DMS 273 treated with DMSO at 0.1 percent for 48 hours (cell line): ENCODE results near the gene MRGPRE.

ENCODE experiments used
- DNase-seq: peaks from one replicate; lab custom pipeline; 2025; lab: John Stamatoyannopoulos, UW

The MRGPRE gene

GRCh38 chr11:3196161-3197043 is 35.8 kb downstream of the MRGPRE start:
- no peak for DNase-seq

- DNase-seq = no peak
These were observed 36.7 kb downstream of the MRGPRE start for GRCh38 chr11:3195251-3196160.

GRCh38 chr11:3194016-3194816 is 38.0 kb downstream of the MRGPRE start:
- no peak for DNase-seq

- no peak for DNase-seq
These were observed 38.7 kb downstream of the MRGPRE start for GRCh38 chr11:3193373-3194015.

GRCh38 chr11:3192511-3193372 is 39.5 kb downstream of the MRGPRE start:
- no peak for DNase-seq

GRCh38 chr11:3191586-3192324 is 40.5 kb downstream of the MRGPRE start:
- no peak for DNase-seq

- DNase-seq = no peak
These were observed 41.6 kb downstream of the MRGPRE start for GRCh38 chr11:3190600-3190999.

- no peak for DNase-seq
These were observed 42.2 kb downstream of the MRGPRE start for GRCh38 chr11:3189886-3190583.

GRCh38 chr11:3189196-3189843 is 42.9 kb downstream of the MRGPRE start:
- no peak for DNase-seq

GRCh38 chr11:3188496-3189195 is 43.6 kb downstream of the MRGPRE start:
- no peak for DNase-seq

GRCh38 chr11:3186166-3186953 is 45.9 kb downstream of the MRGPRE start:
- DNase-seq = no peak

- no peak for DNase-seq
These were observed 47.4 kb downstream of the MRGPRE start for GRCh38 chr11:3184732-3185347.

GRCh38 chr11:3183523-3183922 is 48.7 kb downstream of the MRGPRE start:
- DNase-seq = no peak

GRCh38 chr11:3182462-3182852 is 49.8 kb downstream of the MRGPRE start:
- DNase-seq = no peak

GRCh38 chr11:3181725-3182461 is 50.3 kb downstream of the MRGPRE start:
- DNase-seq = no peak

GRCh38 chr11:3180869-3181268 is 51.3 kb downstream of the MRGPRE start:
- no peak for DNase-seq
